Medulla oblongata (tissue), 1 donor: ENCODE measurements around the gene SMYD3.
"Not testable (repeated sequence)": the region's sequence is repeated elsewhere in the genome, so short reads cannot be mapped to it uniquely, and the experiment has no call there.

Experiments
- DNase-seq: peaks from one replicate; pipeline ENCODE4 v3.0.0-alpha.2; 2015; ENCODE audit errors: extremely low spot score

Gene SMYD3

GRCh38 chr1:245840971-245841370, 666.1 kb downstream of the SMYD3 start:
- no peak for DNase-seq

GRCh38 chr1:245837718-245838117, 669.4 kb downstream of the SMYD3 start:
- no peak for DNase-seq

- DNase-seq: no peak
Measured at GRCh38 chr1:245835386-245835785, 671.7 kb downstream of the SMYD3 start.

GRCh38 chr1:245834002-245834401, 673.1 kb downstream of the SMYD3 start:
- no peak for DNase-seq

- no peak for DNase-seq
Measured at GRCh38 chr1:245832771-245833527, 674.1 kb downstream of the SMYD3 start.

GRCh38 chr1:245831518-245831917, 675.6 kb downstream of the SMYD3 start:
- DNase-seq: no peak

GRCh38 chr1:245829826-245830225, 677.3 kb downstream of the SMYD3 start:
- no peak for DNase-seq

GRCh38 chr1:245829194-245829593, 677.9 kb downstream of the SMYD3 start:
- DNase-seq: no peak

- DNase-seq: no peak
Measured at GRCh38 chr1:245827301-245827700, 679.8 kb downstream of the SMYD3 start.

- DNase-seq: no peak
Measured at GRCh38 chr1:245825128-245825901, 681.8 kb downstream of the SMYD3 start.

- no peak for DNase-seq
Measured at GRCh38 chr1:245823408-245824147, 683.5 kb downstream of the SMYD3 start.

GRCh38 chr1:245822996-245823395, 684.1 kb downstream of the SMYD3 start:
- DNase-seq: no peak

- not testable (repeated sequence) for DNase-seq
Measured at GRCh38 chr1:245818363-245818762, 688.7 kb downstream of the SMYD3 start.

- DNase-seq: not testable (repeated sequence)
Measured at GRCh38 chr1:245816496-245816895, 690.6 kb downstream of the SMYD3 start.

GRCh38 chr1:245814651-245815050, 692.4 kb downstream of the SMYD3 start:
- no peak for DNase-seq

GRCh38 chr1:245812278-245812677, 694.8 kb downstream of the SMYD3 start:
- DNase-seq: no peak

- no peak for DNase-seq
Measured at GRCh38 chr1:245810789-245811337, 696.2 kb downstream of the SMYD3 start.

- DNase-seq: no peak
Measured at GRCh38 chr1:245810181-245810769, 696.8 kb downstream of the SMYD3 start.

- DNase-seq: no peak
Measured at GRCh38 chr1:245809361-245809760, 697.7 kb downstream of the SMYD3 start.

GRCh38 chr1:245807954-245808719, 698.9 kb downstream of the SMYD3 start:
- no peak for DNase-seq

- peak; percentile 24 for DNase-seq
Measured at GRCh38 chr1:245807306-245807705, 699.8 kb downstream of the SMYD3 start.
